GM10847 (cell line): Measurements from ENCODE around the gene UBE2K.

Experiments used
- POLR2A ChIP-seq: IDR thresholded peaks from 2 replicates; pipeline ENCODE4 v1.6.1; 2011; ENCODE audit not compliant: insufficient read length; ENCODE audit errors: extremely low read depth

The UBE2K gene

DNA sequence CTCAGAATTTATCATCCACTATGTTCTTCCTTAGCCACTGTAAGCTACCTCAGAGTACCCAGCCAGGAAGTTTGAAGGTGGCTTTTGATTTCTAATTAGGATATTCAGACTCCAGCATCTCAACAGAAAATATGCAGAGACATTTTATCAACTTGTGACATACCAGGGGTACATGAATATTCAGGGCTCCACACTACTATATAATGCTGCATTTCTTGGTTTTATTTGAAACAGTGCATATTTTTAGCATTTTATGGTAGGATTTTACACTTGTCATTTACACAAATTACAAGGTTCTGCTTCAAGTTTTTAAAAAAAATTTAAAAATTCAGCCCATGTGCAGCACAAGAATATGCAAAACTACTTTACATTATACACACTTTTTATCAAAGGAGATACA, 124.7 kb downstream of the UBE2K start:
- TF ChIP-seq POLR2A, result no peak

DNA sequence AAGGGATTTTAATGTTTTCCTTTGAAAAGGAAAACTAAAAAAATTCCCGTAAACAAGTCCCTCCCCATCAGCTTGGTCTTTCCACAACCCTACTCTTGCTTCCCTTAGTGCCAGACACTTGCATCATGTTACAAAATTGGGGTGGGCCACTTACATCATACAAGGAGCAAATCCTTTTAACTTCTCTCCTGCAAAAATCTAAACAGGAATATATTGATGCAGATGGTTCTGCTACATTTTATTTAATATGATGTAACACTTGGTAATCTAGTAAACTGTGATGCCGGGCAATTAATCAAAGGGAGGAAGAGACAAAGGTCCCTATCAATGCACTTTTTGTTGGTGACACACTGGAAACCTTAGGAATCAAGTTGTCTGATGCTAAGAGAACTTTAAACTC, 125.3 kb downstream of the UBE2K start:
- no peak for TF ChIP-seq POLR2A

DNA sequence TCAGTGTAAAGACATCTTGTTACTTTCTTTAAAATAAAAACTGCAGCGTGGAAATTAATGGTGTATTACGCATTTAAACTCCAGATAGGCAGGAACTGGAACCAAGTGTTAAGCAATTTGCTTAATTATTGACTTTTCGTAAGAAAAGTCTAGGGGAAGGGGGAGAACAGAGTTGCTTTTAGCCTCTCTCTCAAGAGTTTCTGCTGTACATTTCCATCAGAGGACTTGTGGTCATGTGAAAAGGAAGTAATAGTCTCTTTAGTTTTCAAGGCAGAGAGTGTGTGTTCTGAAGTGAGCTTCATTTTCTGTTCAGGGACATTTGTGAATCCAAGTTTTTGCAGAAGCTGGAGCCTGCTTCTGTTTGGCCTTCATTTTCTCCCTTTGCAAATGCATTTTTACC, 127.2 kb downstream of the UBE2K start:
- TF ChIP-seq POLR2A, result no peak

DNA sequence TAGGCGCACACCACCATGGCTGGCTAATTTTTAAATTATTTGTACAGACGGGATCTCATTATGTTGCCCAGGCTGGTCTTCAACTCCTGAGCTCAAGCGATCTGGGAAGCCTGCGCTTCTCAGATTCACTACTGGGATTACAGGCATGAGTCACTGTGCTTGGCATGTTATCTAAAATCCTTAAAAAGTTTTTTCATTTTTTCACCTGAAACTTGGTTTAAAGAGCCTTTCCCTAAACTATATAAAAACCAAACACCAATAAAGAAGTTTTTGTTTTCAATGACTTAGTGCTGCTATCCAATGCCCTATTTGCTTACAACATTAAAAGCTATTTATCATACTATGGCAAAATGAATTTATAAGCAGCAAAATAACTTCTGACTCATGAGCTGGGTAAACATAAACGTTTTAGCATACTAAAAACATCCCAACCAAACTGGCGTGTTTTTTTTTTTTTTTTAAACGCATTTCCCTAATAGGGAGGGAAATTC, 127.8 kb downstream of the UBE2K start:
- no peak for TF ChIP-seq POLR2A
